GM12864 (cell line): ENCODE measurements around the gene SHISA9.

Experiments
- DNase-seq: peaks from one replicate; pipeline ENCODE4 v3.0.0-alpha.2; 2011; ENCODE audit warnings: low read depth
- H3K4me3 ChIP-seq: 2 replicates; pipeline ENCODE4 v1.5.1; 2011; ENCODE audit warnings: mild to moderate bottlenecking, low read depth, low read length, control low read depth
- TF ChIP-seq, protein P1 (sequence below): IDR thresholded peaks from 2 replicates; pipeline ENCODE4 v1.5.1; 2011; ENCODE audit warnings: low read depth, mild to moderate bottlenecking, moderate library complexity, low read length, control low read depth, inconsistent platforms; ENCODE audit errors: missing control alignments

SHISA9 gene

DNA sequence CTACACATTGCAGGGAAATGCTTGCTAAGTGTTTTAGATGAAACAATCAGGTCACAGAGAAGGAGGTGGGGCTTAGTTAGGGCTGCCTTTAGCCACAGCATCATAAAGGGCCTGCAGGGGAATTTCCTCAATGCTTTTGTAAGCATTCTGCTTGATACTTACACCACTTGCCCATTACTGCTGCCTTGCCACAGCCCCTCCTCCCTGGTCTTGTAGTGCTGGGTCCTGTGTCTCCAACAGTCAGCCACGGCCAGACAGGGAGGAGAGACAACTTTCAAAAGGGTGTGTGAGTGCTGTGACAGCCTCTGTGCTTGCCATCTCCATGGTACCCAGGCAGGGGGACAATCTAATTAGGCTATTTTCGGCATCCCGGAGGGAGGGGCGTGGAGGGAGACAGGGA is 111.2 kb downstream of the SHISA9 start:
- no peak for DNase-seq
- TF ChIP-seq, protein P1, sequence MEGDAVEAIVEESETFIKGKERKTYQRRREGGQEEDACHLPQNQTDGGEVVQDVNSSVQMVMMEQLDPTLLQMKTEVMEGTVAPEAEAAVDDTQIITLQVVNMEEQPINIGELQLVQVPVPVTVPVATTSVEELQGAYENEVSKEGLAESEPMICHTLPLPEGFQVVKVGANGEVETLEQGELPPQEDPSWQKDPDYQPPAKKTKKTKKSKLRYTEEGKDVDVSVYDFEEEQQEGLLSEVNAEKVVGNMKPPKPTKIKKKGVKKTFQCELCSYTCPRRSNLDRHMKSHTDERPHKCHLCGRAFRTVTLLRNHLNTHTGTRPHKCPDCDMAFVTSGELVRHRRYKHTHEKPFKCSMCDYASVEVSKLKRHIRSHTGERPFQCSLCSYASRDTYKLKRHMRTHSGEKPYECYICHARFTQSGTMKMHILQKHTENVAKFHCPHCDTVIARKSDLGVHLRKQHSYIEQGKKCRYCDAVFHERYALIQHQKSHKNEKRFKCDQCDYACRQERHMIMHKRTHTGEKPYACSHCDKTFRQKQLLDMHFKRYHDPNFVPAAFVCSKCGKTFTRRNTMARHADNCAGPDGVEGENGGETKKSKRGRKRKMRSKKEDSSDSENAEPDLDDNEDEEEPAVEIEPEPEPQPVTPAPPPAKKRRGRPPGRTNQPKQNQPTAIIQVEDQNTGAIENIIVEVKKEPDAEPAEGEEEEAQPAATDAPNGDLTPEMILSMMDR, result no peak
- H3K4me3 ChIP-seq, result no peak overlapping the region

DNA sequence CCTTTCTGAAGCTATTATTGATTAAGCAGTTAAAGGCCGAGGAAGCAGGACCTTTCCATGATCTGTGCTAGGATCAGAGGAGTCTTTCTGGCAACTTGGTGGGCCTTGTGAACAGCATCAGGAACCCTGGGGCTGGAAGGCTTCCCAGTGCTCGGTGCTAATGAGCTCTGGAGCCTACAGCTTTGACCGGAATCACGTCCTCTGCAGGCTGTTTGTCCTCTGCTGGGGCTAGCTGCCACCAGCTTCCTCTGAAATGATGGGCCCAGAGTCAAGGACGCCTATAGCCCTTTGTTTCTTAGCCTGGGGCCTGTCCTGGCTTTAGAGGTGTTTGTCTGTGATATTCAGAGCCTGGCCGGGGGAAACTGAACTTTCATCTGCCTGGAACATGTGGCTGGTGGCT is 111.6 kb downstream of the SHISA9 start:
- TF ChIP-seq, protein P1, result no peak
- DNase-seq, result no peak

DNA sequence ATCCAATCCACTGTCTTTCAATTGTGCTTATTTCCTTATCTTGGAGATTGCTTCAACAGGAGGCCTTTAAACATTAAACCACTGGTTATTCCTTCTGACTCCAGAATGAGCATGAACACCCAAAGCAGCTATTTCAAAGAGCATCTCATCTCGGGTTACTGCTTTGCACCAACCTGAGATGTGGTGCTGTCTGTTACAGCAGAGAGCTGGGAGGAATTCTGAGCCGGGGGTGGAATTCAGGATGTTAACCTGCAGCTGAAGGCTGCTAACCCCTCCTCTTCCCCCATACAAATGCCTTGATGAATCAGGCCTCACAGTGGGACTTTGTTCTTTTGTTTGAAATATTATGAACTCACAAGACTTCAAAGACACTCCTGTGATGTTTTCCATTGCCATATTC is 113.1 kb downstream of the SHISA9 start:
- no peak overlapping the region for H3K4me3 ChIP-seq
- TF ChIP-seq, protein P1, result no peak
- DNase-seq, result no peak

More for the DNA sequence above, 111.6 kb downstream of the SHISA9 start:
- H3K4me3 ChIP-seq, result no peak overlapping the region

DNA sequence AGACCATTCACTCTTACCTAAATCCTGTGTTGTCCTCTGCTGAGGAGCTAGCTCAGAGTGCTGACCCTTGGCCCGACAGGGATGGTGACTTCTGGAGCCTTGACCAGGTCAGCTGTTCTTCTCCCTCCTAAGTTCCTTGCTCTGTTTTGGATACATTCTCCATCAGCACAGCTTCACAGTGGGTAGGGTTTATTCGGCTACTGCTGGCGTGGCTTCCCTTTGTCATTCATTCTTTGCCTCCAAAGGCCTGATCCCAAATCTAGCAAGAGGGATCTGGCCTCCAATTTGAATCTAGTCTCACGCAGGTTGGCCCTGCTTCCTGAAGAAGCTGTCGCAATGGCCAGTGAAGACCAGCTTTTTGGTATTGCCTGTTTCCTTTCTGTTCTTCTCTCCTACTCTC is 116.6 kb downstream of the SHISA9 start:
- H3K4me3 ChIP-seq, result no peak overlapping the region
- no peak for DNase-seq
- TF ChIP-seq, protein P1, result no peak

DNA sequence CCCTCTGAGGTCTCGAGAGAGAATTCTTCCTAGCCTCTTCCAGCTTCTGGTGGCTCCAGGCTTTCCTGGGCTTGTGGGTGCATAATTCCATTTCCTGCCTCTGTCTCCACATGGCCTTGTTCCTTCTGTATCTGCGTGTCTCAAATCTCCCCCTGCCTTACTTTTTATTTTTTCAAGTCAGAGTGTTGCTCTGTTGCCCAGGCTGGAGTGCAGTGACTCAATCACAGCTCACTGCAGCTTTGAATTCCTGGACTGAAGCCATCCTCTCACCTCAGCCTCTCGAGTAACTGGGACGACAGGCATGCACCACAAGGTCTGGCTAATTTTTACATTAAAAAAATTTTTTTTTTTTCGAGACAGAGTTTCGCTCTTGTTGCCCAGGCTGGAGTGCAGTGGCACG is 120.6 kb downstream of the SHISA9 start:
- no peak overlapping the region for H3K4me3 ChIP-seq

DNA sequence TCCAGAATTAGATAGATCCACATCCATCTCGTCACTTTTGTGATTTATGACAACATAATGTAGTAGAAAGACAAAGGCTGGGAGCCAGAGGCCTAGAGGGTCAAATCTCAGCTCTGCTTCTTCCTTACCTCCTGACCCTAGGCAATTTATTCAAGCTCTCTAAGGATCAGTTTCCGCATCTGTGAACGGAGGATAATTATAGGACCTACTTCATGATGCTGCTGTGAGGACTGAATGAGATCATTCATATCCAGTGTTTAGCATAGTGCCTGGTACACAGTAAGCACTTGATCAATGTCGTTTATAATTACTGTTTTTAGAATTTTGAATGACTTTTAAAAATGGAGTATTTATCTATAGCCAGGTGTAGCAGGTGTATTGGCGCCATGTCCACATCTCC is 128.4 kb downstream of the SHISA9 start:
- DNase-seq, result no peak
- TF ChIP-seq, protein P1, result no peak
- H3K4me3 ChIP-seq, result no peak overlapping the region

More for the DNA sequence above, 120.6 kb downstream of the SHISA9 start:
- DNase-seq, result no peak
- TF ChIP-seq, protein P1, result no peak

DNA sequence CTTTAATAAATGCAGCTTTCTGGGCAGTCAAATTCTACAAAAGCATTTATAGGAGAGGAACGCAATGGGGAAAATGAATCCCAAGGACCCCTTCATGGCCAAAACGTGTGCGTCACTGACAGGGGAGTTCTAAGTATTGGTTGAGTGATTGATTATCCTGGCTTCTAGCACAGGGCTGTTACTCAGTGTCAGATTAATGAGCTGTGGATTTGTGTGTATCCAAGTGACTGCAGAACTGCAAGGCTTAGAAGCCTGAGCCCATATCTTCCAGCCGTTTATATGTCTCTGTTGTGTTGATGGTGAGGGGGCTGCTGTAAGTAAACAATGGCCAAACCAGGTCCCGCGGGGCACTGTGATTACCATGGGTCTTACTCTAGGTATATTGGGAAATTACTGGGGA is 129.4 kb downstream of the SHISA9 start:
- H3K4me3 ChIP-seq, result no peak overlapping the region
- DNase-seq, result no peak
- TF ChIP-seq, protein P1, result no peak
